ENCODE data around the gene IHH.
A peak's percentile ranks its signal among the peaks of the same experiment; 100 is the strongest.

Gene IHH

DNA sequence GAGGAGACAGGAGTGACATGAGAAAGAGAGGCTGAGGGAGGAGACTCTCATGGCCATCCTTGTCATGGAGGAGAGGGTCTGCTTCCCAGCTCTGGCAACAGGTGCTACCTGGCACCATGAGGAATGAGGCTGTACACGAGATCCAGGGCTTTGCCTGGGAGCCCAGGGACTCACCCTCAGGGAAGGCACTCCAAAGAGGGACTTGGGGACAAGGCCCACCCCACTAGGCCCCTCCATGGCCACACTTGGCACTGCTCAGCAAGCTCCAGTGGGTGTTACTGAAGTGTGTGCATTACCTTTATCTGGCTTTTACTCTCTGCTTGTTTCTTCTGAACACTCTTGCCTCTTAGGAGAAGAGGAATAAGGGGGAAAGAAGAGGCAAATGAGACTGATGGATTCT lies 22.1 kb downstream of the IHH start:
- DNase-seq (ENCODE audit: low read depth in 2 of 2): no peak

DNA sequence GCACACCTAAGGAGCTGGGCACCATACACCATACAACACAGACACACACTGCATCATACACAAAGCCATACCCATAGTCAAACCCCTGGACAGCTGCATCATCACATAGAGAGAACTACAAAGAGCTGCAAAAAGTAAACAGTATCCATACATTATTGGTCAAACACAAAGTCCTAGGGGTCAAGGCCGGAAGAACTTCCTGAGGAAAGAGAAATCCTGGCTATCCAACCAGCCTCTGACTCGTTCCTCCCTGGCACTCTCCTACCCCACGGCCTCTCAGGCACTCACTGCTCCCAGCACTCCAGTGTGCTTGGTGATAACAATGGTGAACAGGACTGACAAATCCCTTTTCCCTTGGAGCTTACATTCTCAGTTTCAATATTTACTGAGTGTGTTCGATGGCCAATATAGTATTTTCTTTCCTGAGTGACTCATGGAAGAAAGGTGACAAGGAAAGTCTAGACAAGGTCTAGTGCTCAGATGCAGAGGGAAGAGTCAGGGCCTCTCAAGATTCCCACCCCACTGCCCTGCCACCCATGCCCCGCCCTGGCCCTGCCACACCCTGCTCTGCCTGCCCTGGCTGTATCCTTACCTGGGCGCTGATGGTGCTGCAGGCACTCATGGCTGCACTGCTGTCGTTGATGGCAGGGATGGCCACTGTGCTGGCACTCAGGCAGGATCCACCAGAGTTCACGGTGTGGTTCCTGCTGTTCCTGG lies 22.8 kb downstream of the IHH start:
- no peak for DNase-seq (ENCODE audit: low read depth in 2 of 2)

DNA sequence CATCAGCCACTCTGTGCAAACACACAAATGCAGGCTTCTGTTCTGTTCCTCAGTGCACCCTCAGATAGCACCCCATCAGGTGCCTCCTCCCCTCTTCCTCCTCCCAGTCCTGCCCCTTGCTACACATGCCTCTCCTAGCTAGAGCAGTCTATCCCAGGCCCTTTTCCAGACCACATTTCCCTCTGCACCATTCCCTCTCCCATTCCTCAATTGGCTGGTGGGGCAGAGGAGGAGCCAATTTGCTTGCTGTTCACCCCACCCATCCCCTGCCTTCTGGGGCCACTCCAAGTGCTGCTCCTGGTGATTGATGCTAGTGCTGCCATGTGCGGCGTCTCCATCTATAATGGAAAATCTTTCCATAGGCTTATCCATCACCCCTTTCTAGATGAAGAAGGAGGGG lies 24.8 kb downstream of the IHH start:
- no peak for DNase-seq (ENCODE audit: low read depth in 2 of 2)

DNA sequence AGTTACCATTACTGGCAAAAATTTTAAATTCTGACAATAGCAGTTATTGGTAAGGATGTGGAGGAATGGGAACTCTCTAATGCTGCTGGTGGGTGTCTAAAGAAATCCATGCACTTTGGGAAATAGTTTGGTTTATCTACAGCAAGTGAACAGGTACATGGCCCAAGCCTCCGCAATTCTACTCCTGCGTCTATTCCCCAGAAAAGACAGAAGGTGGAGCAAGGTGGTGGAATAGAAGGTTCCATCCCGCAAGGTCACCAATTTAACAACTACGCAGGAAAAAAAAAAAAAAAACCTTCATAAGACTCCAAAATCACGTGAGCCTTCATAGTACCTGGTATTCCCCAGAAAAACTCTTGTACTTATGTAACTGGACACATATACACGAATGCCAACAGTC lies 25.9 kb downstream of the IHH start:
- DNase-seq (ENCODE audit: low read depth in 2 of 2): no peak

DNA sequence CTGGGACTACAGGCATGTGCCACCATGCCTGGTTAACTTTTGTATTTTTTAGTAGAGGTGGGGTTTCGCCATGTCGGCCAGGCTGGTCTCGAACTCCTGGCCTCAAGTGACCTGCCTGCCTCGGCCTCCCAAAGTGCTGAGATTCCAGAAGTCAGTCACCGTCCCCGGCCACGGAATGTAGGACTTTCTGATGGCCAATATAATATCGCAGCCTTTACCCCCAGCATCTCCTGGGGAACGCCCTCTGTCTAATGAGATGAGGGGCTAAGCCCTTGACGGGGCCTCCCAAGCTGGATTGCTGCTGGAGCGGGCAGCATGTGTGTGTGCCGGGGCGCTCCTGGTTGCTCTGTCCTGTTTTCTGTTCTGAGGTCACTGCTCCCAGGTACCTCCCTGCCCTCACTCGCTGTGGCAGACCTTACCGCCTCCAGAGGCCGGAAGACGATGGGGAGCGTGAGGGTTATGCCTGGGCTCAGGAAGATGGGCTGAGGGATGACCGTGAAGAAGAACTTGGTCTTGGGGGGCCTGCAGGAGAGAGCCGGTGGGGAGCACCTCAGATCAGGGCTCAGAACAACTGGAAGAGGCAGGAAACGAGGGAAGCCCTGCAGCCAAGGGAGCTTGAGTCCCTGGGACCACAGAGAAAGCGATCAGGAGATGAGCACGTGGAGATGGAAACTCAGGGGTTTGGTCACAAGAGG lies 28.5 kb downstream of the IHH start:
- DNase-seq (ENCODE audit: low read depth in 2 of 2): no peak

DNA sequence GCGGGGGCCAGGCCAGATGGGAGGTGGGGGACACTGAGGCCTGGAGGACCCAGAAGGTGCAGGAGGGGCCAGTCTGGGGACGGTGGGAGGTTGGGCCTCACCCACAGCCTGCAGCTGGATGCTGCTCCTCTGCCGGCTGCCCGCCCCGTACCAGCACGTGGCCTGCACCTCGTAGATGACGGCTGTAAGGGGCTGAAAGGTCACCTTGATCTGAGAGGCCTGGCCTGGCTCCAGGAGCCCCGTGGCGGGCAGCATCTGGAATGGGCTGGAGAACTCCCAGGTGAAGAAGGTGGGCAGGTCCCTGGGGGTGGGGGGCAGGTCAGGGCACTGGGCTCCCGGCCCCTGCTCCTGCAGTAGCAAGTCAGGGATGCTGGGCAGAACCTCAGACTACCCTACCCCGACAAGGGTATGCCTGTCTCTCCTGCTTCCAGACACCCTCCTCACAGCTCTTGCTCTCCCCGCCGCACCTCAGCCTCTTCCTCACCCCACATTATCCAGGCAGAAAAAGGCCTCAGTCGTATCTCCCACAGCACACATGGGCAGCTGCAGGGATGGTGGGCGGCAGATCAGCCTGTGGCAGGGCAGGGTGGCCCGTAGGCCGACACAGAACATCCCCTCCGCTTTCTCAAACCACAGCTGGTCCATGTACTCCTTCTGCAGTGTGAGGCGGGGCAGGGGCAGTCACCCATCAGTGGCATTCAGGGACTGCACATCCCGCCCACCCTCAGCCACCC lies 29.5 kb downstream of the IHH start:
- no peak for DNase-seq (ENCODE audit: low read depth in 2 of 2)

DNA sequence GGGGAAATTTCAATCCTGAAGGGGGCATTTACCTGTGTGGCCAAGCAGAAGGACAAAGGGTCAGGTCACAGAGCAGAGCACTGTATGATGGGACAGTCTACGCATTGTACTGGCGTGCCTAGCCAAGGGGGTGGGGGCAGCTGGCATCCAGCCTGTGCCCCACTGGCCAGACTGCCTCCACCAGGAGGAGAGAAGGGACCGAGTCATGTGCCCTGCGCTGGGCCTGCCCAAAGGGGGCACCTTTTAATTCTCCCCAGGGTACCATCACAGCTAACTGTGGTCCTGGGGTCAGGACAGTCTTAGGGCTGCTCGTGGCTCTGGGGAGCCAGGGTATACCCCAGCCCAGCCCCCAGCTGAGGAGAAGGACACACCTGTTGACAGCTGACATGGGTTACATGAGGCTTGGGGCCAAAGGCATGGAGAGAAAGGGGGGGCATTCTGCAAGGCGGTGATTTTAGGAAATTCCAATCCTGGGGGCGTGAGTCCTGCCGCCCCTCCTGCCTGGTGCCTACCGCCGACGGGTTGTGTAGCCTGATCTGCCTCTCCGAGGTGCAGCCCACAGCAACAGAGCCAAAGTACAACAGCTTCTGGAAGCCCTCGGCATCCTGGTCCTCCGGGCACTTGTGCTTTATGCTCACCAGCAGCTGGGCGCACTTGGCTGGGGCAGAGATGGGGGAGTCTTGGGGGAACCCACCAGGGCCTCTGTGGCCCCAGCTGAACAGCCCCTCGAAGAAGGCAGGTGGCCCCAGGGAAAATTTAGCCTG lies 30.4 kb downstream of the IHH start:
- DNase-seq (ENCODE audit: low read depth in 2 of 2): no peak

DNA sequence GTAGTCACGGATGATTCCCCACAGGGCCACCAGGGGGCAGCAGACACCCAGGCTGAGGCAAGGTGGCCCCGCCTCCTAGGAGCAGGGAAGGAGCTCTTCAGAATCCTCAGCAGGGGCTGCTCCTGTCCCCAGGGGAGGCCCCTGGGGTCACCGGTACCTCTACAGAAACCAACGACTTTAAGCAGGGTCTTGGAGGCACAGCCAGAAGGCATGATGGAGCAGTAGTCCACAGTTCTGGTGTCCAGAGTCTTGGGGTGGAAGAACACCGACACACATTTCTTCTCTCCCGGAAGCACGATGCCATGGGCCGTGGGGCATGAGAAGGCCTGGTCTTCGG lies 30.9 kb downstream of the IHH start:
- peak; percentile 32 to 65 for DNase-seq (ENCODE audit: low read depth in 2 of 2)

DNA sequence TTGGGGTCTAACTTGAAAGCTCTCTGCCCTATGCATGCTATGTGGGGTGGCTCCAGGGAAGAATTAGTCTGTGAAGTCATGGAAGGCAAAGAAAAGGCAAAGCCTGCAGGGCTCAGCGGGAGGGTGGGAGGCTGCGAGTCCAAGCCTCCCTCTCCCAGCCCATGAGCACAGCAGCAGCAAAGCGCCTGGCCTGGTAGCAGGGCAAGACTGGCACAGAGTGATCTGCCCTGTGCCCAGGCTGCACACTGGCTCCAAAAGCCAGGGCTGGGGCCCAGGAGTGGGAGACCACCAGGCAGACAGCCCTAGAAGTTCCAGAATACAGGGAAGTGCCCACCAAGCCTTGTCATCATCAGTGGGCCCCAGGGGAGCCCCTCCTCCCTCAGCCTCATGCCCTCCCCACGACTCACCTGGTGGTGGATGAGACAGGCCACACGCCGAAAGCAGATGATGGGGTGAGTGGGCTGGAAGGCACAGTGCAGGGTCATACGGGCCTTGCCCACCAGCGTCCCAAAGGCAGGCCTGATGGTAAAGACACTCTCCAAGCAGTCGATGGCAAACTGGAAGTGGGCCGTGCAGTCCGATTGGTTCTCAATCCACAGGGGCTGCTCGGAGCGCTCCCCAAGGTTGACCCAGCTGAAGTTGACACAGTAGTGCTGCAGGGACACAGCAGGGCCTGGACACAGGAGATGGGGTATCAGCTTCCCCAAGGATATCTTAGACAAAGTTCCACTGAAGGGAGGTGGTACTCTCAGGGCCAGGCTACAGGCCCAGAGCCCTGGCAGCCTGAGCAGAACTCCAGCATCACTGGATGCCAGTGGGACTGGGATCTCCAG lies 31.5 kb downstream of the IHH start:
- no peak for DNase-seq (ENCODE audit: low read depth in 2 of 2)

DNA sequence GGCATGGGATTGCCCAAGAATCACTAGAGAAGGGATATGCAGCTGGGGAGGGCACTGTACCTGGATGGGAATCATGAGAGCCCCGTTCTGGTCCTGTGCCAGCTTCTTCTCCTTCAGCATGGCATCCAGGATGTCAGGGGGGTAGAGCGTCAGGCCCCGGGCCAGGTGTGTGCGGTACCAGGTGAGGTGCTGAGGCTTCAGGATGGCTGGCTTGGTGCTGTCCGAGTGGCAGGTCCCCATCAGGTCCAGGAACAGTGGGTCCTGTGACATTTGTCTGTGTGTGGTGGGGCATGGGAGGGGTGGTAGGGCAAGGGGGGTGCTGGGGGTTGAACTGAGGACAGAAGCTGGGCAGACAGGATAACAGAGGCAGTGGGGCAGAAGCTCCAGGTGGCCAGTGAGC lies 32.6 kb downstream of the IHH start:
- DNase-seq (ENCODE audit: low read depth in 2 of 2): no peak

DNA sequence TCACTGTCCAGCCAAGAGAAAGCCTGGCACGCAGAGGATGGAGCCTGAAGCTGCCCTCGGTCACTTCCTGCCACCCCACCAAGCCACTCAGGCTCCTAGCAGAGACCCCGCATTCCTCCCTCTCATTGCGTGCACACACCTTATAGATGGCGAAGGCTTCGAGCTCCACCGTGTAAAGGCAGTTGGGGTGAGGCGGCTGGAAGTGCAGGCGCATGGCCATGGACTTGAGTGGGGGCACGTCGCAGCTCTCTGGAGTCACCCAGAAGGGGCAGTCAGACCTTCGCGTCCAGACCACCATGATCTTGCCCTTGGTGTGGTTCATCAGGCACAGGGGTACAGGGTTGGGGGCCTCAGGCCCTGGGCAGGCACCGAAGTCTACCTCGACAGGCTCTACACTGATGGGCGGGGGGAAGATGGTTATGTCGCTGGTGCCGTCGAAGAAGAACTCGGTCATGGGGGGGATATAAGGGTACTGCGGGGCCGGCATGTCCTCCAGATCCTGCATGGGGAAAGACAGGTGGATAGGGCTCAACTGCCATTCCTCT lies 33.1 kb downstream of the IHH start:
- no peak for DNase-seq (ENCODE audit: low read depth in 2 of 2)

DNA sequence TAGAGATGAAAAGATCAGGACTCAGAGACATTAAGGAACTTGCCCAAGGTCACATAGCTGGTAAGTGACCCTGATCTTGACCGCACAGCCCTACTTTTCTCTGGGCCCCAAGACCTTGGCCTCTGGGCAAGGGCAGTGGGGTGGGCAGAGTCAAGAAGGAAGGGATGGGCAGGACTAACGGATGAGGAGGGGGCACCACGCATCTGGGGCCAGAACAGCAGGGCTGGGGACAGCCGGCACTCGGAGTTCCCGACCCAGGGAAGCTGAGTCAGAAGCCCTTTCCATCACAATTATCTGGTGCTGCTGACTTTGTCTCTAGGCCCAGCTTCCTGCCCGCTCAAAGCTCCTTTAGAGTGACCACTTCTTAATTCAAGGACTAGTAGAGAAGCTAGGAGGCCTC lies 33.8 kb downstream of the IHH start:
- DNase-seq (ENCODE audit: low read depth in 2 of 2): no peak

DNA sequence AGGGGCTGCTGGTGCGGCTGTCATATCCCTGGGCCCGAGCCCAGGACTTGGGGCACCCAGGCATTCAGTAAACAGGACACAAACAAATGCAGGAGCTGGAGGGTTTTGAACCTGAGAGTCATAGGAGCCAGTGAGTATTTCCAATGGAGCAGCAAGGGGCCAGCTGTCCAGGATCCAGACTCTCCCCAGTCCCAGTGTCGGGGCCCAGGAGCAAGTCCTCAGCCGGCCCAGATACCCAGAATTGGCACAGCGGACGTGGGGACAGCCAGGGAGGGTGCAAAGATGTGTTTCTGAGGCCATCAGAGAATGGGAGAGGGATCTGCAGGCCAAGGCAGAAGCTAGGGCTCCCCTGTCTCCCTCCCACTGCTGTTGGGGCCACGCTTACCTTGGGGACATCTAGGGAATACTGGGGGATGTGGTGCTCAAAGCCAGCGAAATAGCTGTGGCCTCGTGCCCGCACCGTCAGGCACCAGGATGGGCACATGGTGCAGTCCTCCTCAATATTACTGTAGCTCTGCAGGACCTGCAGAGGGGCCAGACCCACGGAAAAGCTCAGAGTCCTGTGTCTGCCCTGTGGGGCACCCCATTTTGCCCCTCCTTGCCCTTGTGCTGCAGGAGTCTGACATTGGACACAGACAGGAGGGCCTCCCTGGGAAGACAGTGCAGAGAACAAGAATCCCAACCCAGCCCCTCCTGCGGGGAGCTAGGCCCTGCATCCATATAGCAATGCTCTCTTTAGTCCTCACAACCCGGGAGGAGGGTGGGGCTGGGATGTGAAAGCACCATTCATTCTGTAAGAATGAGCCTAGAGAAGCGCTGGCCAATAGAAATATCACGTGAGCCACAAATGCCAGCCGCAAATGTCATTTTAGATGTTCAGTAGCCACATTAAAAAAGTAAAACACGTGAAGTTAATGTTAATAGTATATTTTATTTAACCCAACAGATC lies 34.8 kb downstream of the IHH start:
- no peak for DNase-seq (ENCODE audit: low read depth in 2 of 2)

DNA sequence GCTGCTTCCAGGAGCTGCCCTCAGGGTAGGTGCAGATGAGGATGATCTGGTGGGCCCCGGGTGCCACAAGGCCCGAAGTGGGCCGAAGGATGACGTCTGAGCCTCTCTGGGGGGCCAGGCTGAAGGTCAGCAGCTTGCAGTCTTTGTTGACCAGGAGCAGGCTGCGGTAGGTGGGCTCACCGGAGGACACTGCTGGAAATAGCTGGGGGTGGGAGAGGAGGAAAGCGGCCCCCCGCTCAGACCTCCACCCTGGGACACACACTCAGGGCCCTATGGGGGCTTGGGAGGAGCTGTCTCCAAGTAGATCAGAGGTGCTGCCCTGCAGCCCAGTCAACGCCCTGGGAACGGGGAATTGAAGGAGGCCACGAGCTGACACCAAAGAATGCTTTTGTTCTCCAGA lies 36.7 kb downstream of the IHH start:
- DNase-seq (ENCODE audit: low read depth in 2 of 2): no peak

DNA sequence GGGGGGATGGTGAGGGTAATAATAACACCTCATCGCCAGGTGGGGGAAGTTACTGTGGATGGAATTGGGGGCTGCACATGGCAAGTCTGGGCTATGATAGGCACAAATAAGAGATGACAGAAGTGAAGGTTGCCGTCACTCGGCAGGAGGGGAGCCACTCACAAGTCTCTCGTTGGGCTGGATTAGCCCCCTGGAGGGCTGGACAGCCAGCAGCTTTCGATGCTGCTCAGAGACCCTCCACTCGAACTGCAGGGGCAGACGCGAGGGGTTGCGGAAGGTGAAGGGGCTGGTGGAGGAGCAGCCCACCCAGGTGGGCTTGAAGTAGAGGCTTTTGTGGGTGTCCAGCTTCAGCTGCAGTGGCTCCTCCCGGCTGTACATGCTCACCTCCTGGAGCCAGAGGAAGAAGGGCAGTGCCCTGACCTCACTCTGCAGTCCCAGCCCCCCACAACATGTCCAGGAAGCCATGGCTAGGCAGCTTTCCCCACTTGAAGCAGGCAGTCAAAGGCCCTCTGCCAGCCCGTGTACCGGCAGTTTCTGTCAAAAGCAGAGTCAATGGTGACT lies 37.6 kb downstream of the IHH start:
- no peak for DNase-seq (ENCODE audit: low read depth in 2 of 2)

DNA sequence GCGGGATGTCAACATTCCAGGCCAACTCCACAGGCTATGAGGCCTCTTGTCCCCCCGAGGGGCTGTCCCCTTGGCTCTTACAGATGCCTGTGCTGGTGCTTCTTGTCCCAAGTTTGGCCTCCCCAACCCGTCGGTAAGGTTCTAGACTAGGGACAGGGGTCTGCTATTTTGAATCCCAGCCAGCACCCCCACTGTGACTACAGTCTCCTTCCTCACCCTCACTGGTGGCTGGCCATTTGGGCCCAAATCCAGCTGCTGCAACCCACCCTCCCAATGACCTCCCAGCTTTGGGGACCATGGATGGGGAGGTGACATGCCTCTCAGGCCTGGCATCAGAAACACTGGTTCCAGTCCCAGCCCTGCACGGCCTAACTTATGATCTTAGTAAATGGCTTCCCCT lies 38.1 kb downstream of the IHH start:
- DNase-seq (ENCODE audit: low read depth in 2 of 2): no peak

DNA sequence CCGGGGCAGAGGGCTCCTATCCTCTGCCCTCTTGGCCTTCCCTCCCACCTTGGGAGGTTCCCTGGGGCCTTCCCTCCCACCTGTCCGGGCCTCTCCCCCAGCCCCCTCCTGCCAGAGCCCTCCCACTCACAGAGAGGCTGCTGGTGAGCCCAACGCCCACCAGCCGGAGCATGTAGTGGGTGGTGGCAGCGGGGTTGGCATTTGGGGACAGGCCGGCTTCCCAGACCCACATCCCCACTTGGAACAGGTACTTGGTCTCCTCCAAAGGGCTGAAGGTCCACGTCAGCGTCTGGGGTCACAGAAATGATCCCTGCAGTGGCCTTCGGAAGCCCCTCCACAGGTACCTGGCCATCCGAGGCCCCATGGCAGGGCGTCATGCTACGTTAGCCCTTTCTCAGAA lies 38.7 kb downstream of the IHH start:
- DNase-seq (ENCODE audit: low read depth in 2 of 2): no peak

DNA sequence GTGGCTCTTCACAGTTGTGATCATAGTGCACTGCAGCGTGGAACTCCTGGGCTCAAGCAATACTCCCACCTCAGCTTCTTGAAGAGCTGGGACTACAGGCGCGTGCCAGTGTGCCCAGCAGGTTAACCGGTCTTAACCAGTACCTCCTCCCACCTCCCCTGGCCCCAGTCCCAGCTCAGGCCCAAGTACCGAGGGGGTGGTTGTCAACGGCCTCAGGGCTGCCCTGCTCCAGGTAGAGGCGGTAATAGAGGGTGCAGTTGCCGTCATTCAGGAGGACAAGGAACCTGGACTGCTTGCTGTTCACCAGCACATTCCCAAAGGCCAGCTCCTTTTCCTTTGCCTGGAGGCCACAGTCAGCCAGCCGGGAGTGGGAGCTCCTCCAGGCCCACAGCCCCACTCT lies 39.1 kb downstream of the IHH start:
- no peak for DNase-seq (ENCODE audit: low read depth in 2 of 2)

DNA sequence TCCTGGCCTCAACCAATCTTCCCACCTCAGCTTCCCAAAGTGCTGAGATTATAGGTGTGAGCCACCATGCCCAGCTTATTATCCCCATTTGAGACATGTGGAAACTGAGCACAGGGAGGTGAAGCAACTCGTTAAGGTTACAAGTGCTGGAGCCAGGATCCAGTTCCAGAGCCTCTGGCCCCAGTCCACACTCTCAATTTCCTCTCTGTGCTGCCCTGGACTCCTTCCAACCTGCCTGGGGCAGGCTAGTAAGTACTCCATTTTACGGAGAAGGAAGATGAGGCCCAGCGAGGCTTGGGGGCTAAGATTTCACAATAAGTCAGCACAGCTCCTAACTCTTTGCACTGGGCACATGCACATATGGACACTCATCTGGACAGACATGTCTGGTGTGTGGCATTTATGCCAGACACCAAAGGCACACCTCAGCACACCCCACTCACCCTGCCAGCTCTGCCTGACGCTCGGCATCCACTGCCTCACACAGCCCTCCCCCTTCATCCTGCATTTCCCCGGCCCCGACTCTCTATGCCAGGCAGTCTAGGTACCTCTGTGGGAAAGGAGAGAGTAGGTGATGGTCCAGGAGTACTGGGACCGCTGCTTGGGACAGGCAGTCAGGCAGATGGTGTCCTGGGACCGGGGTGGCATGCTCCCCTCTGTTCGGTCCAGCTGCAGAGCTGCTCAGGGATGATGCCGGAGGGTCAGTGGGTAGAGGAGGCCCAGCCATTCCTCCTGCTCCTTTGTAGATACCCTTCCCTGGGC lies 39.9 kb downstream of the IHH start:
- DNase-seq (ENCODE audit: low read depth in 2 of 2): no peak
